ENCODE data around the gene RXRA. TPM values are rescaled to one million over a fixed set of nuclear protein-coding genes. Genes with fewer than 3 reads are reported as not detected.

The RXRA gene
- total RNA-seq, 1 donor from 2014 or later, result 29.6 TPM

DNA sequence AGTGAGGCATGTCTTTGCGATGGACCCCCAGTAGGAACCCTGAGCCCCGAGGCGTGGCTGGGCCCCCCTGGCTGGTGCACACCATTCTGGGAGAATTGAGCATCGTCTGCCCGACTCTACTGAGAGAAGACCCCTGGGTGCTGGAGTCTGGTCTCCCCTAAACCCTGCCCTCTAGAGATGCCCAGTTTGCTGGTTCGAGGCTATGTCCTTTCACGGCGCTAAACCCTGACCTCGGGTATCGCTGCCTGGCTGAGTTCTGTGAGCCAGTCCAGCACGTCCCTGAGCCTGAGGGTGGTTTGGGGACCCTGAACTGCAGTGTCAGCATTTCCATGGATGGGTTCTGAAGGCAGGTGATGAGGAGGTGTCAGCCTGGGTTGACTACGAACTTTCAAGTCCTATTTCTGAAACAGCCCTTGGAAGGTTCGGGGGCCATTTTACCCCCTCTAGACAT, 128.8 kb downstream of the RXRA start:
- no peak for DNase-seq

DNA sequence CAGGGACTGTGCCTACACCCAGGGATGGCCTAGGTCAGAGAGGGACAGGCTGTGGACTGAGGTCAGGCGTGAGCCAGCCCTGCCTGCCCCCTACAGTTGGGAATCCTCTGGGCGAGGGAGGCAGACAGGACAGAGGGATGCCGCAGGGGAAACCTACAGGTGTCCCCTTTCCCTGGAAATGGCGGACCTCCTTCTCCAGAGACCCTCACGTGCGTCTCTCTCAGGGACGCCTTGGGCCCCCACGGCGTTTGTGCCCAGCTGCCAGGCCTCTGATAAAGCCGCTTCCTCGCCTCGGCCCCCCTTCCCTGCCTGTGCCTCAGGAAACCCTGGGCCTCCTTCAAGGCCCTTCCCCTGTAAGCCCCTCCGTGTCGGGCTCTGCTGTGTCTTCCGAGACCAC, 129.3 kb downstream of the RXRA start:
- no peak for DNase-seq

DNA sequence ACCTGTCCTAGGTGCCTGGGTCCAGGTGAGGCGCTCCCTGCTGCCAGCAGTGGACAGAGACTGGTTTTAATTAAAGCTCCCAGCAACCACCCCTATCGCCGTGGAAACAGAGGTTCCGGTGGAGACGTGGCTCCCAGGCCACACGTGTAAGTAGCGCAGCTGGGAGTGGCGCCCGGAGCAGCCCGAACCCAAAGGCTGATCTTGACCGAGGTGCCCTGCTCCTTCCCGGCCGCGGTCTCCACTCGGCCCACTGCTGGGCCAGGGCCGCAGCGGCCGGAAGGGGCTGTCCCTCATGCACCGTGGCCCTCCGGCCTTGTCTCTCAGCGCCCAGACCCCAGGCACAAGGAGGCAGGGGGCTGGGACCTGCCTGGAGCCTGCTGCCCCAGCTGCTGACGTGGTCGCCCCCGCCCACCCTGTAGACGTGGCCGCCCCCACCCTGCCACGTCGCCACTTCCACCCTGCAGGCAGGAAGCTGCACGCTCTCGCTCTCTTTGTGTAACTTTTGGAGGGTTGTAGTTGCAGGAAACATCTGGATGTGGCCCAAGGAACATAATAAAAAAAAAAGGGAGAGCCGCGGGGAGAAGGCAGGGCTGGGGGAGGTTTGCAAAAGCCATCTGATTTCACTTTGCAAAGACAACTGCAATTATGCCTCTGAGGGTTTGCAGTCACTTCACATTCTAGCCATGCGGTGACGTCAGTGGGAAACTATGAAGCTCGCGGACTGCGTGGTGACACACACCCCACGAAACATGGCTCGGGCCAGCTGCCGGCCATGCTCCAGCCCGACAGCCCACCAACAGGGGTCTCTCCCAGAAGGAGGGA, 129.9 kb downstream of the RXRA start:
- peak; percentile 99 for DNase-seq

DNA sequence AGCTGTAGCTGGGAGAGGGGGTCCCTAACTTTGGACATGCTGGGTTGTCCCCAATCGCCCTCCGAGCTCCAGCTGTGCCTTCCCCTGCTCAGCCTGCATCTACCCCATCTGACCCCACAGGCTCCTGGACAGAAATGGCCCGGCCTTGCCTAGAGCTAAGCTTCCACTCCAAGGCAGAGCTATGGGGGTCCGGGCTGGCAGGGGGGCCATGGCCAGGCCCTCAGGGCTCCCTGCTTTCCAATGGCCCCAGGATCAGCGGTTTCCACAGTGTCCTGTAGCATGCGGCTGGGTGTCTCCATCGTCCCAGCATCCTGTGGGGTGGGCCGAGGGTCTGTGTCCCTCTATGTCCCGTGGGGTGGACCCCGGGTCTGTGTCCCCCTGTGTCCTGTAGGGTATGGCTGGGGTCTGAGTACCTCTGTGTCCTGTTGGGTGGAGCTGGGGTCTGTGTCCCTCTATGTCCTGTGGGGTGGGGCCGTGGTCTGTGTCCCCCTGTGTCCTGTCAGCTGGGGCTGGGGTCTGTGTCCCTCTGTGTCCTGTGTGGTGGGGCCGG, 130.6 kb downstream of the RXRA start:
- no peak for DNase-seq

DNA sequence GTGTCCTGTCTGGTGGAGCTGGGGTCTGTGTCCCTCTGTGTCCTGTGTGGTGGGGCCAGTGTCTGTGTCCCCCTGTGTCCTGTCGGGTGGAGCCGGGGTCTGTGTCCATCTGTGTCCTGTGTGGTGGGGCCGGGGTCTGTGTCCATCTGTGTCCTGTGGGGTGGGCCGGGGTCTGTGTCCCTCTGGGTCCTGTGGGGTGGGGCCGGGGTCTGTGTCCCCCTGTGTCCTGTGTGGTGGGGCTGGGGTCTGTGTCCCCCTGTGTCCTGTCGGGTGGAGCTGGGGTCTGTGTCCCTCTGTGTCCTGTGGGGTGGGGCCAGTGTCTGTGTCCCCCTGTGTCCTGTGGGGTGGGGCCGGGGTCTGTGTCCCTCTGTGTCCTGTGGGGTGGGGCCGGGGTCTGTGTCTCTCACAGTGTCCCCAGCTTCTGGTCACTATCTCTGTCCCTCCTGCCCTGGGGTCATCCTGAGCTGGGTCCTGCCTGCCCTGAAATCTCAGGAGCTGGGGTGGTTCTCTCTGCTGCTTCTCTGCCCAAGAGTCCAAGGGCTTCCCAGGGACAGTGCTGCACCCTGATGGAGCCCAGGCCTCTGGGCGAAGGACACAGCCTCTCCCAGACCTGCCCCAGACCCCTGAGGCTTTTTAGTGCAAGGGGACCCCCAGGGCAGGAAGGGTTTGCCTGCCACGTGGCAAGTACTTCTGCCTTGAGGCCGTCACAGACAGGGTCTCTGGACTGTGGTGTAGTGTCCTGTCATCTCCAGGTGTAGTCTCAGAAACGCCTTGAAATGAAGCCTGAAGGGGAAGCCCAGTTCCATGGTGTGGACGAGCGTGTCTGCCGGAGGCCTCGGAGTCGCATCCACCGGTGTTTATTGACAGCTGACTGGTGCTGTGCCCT, 131.3 kb downstream of the RXRA start:
- DNase-seq, result no peak

DNA sequence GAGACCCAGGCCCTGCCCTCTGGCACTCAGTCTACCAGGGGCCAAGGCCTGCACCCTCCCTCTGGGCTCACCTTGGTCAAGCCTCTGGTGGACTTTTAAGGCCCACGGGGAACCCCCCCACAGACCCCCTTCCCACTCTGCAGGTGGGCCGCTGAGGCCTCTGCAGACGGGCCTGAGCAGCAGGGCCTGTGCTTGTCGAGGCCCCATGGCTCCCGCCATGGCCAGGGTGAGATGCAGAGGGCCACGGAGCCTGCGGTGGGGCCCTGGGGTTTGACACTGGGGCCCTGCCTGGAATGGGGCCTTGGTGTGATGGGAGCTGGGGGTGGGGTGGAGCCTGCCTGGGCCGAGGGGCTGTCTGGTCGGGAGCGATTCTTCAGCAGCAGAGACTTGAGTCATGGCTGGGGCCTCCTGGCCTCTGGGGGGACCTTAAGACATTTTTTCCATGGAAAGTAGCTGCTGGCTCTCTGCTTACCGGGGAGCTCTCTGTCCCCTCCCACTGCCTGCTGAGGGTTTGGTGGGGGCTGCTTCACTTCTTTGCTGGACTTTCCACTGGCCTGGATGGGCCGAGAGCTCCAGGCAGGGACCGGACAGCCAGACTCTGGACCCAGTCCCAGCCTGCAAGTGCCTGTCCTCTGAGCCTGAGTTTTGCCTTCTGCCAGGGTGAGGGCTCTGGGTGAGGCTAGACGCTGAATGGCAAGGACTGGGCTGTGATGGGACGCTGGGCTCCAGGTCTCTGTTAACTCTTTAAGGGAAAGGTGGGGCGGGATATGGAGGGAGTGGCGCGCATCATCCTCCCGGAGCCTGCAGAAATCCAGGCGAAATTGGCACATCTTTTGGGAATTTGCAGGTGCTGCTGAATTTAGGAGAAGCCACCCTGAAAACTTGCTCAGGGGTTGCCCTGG, 132.2 kb downstream of the RXRA start:
- DNase-seq, result peak; percentile 71

DNA sequence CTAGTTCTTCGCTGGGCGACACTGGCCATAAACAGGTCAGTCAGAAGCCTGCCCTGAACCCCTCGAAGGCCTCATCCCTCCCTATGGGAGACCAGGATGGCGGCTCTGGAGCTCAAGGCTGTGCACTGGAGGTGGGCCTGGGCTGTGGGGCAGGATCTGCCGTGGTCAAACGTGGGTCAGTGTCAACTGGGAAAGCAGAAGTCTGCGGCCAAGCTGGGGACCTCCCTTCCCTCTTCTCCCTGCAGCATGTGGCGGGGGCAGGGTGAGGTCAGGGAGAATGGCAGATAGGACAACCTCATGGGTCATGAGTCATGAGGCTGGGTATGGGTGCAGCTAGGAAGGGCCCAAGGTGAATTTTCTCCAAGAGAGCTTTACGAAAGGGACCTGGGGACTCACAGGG, 132.9 kb downstream of the RXRA start:
- no peak for DNase-seq

DNA sequence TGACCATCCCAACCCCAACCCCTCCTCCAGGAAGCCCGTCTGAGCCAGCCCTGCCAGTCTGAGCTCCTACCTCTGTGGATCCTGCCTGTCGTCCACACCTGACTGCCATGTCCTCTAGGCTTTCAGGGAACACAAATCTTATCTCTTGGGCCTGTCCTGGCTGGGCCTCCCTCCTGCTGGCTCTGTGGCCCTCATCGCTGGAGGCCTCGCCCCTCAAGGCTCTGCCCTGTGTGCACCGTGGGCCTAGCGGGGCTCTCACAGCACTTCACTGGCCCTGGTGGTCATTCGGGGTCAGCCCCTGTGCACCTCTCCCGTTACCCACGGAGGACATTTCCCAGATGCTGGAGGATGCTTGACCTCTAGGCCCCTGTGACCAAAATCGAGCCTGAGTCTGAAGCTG, 133.3 kb downstream of the RXRA start:
- no peak for DNase-seq

DNA sequence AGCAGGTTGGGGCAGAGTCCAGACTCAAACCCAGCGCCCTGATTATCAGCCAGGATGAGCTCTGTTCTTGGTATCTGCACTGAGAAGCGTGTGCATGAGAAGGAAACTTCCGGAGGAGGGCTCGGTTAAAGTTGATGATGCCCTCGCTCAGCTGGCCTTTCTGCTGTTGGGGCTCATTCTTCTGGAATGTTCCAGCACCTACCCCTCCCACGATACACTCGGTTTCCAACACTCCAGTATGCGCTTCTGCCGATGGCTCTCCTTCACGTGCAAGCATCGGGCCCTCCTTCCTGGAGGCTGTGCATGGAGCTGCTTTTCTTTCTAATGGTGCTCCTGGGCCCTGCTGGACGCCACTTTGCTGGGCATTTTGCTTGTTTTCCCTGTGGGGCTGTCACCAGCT, 134.0 kb downstream of the RXRA start:
- no peak for DNase-seq

DNA sequence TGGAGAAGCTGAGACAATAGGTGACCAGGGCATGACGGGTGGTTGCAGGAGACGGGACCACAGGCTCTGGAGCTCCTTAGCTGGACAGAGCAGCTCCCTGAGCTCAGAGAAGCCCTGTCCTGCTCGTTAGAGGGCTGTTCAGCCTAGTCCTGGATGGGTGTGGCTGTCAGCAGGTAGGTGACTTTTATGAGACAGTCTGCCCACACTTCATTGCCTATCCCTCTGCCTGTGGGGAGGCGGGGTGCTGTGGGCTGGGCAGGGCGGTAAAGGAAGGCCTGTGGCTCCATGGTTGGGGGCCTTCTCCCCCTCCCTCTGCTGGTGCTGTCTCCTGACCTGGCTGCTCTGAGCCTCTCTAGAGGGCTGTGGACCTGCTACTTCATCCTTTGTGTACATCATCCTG, 134.6 kb downstream of the RXRA start:
- DNase-seq, result no peak

DNA sequence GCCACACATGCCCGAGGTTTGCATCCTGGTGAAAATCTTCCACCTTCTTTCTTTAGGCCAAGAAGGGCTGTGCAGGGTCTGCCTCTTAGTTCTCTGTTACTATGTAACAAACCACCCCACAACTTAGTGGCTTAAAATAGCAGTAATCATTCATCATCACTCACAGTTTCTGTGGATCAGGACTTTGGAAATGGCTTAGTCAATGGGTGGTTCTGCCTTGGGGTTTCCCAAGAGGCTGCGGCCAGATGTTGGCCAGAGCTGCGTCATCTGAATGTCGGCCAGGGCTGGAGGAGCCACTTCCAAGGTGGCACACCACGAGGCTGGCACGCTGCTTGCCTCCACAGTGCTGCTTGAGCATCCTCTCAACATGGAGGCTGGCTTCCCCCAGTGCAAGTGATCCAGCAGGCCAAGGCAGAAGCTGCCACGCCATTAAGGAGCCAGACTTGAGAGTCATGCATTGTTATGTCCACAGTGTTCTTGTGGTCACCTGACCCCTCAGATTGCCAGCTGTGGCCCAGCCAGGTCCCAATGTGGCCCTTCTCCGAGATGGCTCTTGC, 135.2 kb downstream of the RXRA start:
- DNase-seq, result no peak

DNA sequence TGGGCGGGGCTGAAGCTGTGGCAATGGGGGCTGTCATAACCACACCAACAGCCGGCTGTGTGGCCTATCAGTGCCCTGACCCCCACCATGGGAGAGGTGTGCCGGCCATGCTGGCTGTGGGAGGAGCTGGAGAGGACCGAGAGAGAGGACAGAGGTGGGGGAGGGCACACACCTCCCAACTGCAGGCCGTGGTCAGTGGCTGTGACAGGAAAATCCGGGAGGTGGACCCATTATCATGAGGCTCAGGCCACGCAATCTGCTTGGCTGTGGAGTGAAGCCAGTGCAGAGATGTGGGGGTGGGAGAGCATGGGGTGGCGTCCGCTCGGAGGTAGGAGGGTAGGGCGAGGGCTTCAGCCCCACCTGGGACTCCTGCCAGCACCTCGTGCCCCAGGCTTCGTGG, 136.1 kb downstream of the RXRA start:
- no peak for DNase-seq

DNA sequence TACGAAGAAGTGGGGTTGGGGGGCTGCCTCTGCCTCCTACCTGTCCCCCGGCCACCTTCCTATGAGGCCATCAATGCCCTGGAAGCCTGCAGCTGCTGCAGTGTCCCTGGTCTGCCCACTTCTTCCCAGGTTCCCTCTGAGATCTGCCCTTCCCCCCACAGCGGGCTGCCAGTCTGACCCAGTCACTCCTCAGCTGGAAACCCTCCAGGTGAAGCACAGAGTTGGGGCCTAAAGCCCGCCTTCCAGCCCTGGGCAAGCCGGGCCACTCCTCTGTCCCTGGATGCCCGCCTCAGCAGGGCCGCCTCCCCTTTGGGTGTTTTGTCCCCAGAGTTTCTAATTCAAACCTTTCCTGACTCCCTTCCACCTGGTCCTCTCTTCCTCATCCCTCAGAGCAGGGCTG, 137.0 kb downstream of the RXRA start:
- no peak for DNase-seq

DNA sequence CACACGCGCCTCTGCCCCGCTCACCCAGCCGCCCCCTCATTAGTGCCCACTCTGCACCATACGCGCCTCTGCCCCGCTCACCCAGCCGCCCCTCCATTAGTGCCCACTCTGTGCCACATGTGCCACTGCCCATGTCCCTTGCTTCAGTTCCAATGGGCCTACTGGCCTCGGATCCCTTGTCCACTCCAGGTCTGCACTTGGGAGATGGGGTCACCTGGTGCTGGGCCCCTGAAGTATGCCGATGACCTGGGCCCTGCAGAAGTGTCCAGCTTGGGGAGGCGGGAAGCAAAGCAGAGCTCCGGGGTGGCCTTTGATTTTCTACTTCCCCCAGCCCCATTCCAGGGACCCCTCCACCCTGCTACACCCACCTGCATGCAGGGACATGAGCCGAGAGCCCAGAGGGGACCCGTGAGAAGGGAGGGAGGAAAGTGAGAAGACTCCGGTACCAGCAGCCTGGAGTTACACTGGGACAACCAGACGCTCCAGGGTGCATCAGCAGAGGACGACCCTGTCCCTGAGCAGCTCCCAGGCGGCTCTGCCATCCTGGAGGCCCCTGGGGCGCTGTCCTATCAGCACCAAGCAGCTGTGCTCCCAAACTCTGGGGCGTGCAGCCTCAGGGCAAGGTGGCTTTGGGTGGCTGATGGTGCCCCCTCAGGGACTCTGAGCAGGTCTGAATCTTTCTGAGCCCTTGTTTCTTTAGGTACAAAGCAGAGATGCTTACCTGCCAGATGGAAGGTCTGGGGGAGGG, 140.8 kb downstream of the RXRA start:
- no peak for DNase-seq

DNA sequence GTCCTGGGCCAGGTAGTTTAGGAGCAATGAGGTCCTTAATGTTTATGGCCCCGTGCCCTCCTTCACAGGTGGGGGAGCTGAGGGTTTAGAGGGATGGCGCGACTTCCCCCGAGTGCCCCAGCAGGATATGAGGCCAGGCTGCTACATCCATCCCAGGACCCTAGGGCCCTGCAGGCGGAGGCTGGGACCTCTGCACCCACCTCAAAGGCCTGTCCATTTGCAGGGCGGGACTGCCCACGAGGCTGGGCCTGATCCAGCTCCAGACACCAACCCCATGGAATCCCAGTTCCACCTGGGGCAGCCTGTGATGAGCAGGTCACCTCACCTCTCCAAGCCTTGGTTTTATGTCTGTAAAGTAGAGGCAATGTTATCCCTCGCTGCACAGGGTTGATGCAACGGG, 142.1 kb downstream of the RXRA start:
- DNase-seq, result no peak

DNA sequence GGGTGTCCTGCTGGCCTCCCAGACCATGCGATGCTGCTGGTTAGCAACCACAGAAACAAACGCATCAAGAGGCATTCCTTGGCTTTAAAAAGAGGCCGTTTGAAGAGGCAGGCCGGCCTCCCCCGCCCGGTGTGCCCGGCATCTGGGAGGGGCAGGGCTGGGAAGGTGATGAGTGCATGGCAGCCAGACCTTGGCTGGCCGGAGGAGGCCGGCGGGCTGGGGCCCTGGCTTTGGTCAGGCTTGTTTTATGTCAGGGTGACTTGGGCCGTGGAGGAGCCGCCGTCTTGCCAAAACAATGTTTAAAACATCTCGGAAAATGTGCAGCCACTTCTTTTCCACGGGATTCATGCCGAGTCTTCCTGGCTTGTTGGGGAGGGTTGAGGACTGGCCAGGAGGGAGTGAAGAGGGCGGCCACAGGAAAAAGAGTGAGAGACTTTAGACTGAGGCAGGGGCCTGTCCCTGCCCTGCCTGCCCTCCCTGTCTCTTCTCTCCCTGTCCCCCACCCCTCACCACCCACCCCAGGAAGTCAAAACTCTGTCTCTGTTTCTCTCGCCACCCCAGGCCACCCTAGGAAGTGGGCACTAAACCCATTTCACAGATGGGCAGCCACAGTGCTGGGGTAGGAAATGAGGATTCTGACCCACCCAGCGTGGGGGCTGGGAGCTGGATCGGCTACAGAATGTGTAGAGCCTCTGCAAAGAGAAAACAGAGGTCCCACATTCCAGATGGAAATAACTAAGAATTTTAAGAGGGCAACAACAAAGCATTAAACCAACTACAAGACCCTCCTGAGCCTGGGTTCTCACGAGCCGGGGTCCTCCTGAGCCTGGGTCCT, 143.0 kb downstream of the RXRA start:
- no peak for DNase-seq

DNA sequence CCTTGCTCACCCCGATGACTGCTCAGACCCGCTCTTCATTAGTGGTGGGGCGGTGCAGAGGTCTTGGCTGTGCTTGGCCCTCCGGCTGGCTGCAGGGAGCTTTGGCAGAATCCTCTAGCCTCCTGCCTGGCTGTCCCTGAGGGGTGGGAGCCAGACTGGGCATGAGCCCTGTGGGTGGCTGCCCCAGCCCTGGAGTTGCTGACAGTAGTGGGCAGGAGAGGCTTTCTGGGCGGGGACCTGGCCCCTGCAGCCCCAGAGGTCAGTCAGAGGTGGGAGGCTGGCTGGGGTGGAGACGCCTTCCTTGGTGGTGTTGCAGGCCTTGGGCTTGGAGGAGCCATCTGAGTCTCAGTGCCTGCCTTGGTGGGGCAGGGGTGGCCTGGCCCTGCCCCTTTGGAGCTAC, 146.0 kb downstream of the RXRA start:
- no peak for DNase-seq

DNA sequence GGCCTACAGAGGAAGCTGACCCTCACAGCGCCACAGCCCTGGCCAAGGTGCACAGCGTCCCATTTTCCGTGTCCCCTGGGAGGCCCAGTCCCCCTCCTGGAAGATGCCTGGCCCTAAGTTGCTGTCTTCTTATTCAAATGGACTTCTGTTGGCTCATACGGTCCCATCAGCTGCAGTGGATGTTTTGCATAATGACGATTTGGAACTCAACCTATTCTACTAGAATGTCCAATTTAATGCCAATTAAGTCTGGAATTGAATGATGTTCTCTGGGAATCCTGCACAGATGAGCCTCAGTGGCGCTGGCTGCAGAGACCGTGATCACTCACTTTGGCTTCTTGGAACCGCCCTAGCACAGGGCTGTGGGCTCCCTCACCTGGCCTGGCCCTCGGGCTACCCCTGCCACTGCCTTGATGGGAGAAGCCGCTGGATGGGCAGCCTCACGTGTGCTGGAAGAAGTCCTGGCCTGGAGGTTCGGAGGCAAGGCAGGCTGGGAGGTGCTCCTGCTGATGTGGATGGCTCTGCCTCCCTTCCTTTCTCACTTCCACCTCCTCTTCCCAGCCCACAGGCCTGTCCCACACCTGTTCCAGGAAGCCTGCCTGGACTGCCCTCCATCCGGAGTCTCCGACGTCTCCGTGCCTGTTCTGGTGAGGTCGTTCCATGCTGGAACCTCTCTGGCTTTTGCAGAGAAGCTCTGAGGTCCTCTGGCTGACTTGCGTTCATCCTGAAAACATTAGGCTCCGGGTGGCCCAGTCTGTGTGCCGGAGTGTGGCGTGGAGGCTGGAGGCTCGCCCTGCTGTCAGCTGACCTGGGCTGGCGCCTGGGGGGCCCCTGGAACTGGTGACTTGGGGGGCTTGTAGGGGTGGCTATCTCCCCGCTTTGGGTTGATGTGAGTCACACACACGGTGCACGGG, 147.1 kb downstream of the RXRA start:
- no peak for DNase-seq

DNA sequence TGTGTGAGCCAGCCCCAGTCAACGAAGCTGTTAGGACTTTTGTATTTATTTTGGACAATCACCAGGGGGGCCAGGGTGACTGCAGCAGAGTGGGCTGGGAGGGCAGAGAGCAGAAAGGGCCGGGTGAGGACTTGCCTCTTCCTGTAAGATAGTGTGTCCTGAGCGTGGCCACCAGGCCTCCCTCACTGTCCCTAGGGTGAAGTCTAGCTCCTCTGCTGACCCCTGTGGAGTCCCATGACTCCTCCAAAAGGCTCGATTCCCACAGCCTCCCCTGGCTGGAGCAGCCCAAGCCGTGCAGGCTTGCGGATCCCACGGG, 147.8 kb downstream of the RXRA start:
- DNase-seq, result no peak

Measured in skin of body (tissue), 2 donors.